ENCODE measurements around the gene C7orf25.

DNA sequence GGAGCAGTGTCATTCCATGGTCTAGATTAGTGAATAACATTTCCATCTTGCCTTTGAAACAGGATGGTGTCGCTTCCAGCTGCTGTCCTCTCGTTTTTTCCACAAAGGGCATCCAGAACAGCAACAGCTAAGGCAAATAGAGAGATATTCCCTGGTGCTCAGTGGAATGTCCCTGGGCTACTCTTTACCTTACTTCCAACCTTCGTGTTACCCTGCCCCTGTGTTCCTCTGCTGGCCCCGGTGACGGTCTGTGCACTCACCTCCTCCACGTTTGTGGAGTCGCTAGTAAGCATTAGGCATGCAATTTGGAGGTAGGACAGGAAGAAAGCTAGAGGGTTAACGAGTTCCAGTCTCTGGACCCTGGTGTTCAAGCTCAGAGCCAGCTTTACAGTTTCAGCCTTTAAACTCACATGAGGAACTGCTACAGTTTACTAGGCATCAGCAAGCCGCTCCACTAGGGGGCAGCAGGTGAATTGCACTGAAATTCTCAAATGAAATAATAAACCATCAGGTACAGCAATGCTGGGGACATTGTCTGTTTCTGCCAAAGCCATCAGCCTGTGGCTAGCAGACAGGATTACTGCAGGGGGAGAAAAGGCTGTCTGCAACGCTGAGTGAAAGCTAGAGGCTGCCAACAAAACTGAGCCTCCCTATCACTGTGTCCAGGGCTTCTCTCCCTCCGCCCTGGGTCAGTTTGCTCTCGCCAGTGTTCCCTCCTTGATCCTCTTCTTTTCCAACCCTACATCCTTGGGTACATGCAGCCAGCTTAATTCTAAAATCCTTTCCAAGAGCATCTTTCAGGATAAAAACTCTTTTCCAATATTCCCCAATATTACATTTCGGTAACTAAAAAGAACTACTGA lies 29.3 kb upstream of the C7orf25 start:
- no peak for TF ChIP-seq REST (IDR thresholded peaks at IDR 0.05)
- TF ChIP-seq RAD21 (IDR thresholded peaks at IDR 0.05) = peak; percentile 87 to 92
- TF ChIP-seq, protein P1, sequence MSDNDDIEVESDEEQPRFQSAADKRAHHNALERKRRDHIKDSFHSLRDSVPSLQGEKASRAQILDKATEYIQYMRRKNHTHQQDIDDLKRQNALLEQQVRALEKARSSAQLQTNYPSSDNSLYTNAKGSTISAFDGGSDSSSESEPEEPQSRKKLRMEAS (IDR thresholded peaks at IDR 0.05) = no peak
- TF ChIP-seq JUND (IDR thresholded peaks at IDR 0.05) = no peak
- TF ChIP-seq, protein P2, sequence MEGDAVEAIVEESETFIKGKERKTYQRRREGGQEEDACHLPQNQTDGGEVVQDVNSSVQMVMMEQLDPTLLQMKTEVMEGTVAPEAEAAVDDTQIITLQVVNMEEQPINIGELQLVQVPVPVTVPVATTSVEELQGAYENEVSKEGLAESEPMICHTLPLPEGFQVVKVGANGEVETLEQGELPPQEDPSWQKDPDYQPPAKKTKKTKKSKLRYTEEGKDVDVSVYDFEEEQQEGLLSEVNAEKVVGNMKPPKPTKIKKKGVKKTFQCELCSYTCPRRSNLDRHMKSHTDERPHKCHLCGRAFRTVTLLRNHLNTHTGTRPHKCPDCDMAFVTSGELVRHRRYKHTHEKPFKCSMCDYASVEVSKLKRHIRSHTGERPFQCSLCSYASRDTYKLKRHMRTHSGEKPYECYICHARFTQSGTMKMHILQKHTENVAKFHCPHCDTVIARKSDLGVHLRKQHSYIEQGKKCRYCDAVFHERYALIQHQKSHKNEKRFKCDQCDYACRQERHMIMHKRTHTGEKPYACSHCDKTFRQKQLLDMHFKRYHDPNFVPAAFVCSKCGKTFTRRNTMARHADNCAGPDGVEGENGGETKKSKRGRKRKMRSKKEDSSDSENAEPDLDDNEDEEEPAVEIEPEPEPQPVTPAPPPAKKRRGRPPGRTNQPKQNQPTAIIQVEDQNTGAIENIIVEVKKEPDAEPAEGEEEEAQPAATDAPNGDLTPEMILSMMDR (IDR thresholded peaks at IDR 0.05; ENCODE audit: low read depth, low read length, missing input control) = peak; percentile 80
- no peak for TF ChIP-seq FOXA1 (IDR thresholded peaks at IDR 0.05)
- TF ChIP-seq SP1 (IDR thresholded peaks at IDR 0.05) = no peak

Measured in liver (tissue), 3 donors.